ENCODE data around the gene KRTAP1-5.
"Not testable (repeated sequence)": the region's sequence is repeated elsewhere in the genome, so short reads cannot be mapped to it uniquely, and the experiment has no call there.

The KRTAP1-5 gene

DNA sequence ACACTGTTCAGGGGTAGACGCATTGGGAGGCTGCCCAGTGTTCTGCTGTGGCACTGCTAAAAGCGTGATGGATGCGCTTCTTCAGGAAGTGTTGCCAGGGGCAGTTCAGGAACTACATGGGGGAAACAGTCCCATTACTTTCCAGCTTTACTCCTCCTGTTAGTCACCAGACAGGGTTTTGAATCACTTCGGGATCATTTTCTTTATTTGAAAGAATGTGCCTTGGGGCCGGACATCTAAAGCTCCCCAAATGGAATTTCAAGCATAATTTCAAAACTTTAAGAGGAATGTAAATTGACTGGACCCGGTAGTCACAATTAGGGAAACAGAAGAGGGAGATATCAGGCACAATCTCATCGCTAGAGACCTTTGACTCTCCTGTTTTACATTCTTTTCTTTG, 21.4 kb upstream of the KRTAP1-5 start:
- DNase-seq (ENCODE audit: low read depth): peak; percentile 95

DNA sequence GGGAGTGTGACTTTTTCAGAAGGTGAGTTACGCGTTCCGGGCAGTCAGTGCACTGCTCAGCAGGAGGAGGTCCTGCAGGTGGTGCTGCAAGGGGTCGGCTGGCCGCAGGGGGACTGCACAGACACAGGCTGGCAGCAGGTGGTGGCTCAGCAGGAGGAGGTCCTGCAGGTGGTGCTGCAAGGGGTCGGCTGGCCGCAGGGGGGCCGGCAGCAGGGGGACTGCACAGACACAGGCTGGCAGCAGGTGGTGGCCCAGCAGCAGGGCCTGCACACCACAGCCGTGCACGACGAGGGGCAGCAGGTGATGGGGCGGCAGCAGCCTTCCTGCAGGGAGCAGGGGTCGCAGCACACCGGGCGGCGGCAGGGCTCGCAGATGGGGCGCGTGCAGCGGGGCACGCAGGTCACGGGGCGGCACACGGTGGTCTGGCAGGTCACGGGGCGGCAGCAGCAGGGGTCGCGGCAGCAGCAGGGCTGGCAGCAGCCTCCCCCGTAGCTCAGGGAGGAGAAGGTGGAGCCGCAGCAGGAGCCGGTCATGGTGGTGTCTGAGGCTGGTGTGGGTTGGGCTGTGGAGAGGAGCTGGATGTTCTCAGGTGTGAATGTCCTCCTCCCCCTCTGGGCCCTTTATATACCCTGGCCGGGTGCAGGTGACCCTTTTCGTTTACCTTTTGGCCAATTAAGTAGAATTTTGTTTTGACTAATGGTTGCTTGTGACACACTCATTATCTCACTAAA, 19.9 kb upstream of the KRTAP1-5 start, which contains the start of gene KRTAP2-1:
KRTAP2-1 (minus strand) TSS at position 582 of the 731 bp plus-strand sequence; CDS start at position 533, 49 bp downstream.
- not testable (repeated sequence) for DNase-seq (ENCODE audit: low read depth)

DNA sequence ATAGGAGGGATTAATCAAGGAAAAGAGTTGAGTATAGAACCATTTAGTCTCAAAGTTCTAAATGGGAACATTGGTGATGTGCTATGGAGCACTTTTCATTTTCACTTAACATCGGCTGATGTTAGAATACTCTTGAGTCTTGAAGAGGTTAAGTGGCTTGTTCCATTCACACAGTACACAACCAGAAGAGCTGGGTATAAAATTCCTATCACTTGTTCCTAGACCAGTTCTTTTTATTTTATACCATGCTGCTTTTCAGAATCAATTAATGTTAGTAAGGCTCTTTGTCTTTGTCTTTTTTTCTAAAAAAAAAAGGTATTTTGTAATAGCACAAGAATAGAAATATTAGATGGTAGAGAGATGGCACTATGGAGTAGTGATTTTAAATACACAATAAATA, 15.9 kb upstream of the KRTAP1-5 start:
- DNase-seq (ENCODE audit: low read depth): no peak

DNA sequence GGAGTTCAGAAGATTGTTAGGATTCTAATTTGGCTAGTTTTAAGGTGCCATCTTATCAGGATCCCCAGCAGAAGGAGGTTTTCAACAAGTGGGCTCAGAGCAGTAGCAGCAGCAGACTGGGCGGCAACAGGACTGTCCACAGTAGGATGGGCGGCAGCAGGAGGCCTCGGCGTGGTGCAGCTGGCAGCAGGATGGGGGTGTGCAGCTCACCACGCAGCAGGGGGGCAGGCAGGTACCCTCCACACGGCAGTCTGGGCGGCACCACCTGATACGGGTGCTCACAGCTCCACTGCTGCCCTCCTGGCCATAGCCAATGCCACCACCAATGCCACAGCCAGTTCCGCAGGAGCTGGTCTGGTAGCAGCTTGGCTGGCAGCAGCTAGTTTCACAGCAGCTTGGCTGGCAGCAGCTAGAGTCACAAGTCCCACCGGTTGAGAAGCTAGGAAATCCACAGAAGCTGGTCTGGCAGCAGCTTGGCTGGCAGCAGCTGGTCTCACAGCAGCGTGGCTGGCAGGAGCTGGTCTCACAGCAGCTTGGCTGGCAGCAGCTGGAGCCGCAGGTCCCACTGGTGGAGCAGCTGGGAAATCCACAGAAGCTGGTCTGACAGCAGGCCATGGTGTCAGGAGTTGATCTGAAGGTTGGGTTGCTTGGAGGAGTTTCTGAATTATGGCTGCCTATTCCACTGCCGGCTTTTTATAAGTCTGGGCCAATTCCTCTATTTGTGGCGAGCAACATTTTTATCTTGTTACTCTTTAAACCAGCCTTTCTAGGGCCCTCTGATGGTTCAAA, 14.0 kb upstream of the KRTAP1-5 start, which contains the start of gene KRTAP1-1:
KRTAP1-1 (minus strand) TSS at position 668 of the 789 bp plus-strand sequence; CDS start at position 615, 53 bp downstream.
- DNase-seq (ENCODE audit: low read depth): not testable (repeated sequence)

DNA sequence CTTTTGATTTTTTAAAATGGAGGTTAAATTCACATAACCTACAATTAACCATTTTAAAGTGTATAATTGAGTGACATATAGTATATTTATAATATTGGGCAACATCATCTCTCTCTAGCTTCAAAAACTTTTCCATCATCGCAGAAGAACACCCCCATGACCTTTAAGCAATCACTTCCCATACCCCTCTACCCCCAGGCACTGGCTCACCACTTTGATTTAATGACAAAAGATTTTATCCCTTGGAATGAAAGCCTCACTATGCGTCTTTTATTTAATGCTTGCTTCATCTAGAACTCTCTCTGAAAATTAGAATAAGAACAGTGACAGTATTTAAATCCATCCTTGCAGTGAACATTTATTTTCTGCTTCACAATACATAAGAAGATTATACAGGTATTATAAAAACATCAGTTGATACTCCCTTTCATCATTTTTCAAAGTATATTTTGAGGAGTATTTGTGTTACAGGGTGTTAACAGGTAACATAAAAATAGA, 10.9 kb upstream of the KRTAP1-5 start:
- no peak for DNase-seq (ENCODE audit: low read depth)

DNA sequence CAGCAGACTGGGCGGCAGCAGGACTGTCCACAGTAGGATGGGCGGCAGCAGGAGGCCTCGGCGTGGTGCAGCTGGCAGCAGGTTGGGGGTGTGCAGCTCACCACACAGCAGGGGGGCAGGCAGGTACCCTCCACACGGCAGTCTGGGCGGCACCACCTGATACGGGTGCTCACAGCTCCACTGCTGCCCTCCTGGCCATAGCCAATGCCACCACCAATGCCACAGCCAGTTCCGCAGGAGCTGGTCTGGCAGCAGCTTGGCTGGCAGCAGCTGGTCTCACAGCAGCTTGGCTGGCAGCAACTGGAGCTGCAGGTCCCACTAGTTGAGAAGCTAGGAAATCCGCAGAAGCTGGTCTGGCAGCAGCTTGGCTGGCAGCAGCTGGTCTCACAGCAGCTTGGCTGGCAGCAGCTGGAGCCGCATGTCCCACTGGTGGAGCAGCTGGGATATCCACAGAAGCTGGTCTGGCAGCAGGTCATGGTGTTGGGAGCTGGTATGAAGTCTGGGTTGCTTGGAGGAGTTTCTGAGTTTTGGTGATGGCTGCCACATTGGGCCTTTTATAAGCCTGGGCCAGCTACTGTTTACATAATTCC, 7.4 kb upstream of the KRTAP1-5 start, which contains the start of gene KRTAP1-3:
KRTAP1-3 (minus strand) TSS at position 529 of the 590 bp plus-strand sequence; CDS start at position 476, 53 bp downstream.
- not testable (repeated sequence) for DNase-seq (ENCODE audit: low read depth)

DNA sequence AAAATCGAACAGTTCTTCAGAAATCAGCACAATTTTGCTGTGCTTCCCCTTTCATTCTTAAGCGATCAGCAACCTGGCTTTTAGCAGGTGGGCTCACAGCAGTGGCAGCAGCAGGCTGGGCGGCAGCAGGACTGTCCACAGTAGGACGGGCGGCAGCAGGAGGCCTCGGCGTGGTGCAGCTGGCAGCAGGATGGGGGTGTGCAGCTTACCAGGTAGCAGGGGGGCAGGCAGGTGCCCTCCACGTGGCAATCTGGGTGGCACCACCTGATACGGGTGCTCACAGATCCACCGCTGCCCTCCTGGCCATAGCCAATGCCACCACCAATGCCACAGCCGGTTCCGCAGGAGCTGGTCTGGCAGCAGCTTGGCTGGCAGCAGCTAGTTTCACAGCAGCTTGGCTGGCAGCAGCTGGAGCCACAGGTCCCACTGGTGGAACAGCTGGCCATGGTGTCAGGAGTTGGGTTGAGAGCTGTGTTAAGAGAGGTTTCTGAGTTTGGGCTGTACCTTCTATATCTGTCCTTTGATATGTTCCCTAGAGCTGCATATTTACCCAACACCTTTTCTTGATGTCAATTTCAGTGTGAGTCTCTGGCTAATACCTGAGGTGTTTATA, 2.7 kb upstream of the KRTAP1-5 start, which contains the start of gene KRTAP1-4:
KRTAP1-4 (minus strand) TSS at position 563 of the 613 bp plus-strand sequence; CDS start at position 446, 117 bp downstream.
- no peak for DNase-seq (ENCODE audit: low read depth)

DNA sequence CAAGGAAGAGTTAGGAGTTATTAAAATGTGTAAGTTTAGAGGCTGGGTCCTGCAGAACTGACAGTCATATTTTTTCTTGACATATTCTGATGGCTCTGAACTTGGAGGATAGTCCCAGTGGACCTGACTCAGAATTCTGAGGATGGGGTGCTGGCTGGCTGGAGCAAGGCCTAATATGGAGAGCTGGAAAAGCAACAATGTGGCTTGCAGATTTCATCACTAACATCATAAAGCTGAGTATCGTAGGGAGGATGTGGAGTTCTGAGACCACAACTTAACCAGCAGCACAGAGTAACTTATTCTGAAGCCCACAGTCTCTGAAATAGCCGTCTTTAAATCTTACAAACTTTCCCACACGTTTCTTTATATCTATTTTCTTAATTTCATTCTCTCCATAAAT, 2.3 kb downstream of the KRTAP1-5 start:
- no peak for DNase-seq (ENCODE audit: low read depth)

DNA sequence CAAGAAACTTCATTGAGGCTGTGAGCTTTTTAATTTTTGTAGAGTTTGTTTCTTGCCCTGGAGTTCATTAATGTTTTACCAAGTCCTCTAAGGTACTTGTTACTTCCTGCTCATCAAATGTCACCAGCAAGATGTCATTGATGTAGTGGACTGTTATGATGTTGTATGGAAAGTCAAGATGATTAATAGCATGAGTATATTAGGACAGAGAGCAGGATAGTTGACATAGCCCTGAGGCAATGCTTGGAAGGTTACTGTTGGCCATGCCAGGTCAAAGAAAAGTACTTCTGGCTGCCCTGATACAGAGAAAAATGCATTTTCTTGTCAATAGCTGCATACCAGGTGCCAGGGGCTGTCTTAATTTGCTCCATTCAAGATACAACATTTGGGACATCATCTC, 6.7 kb downstream of the KRTAP1-5 start:
- no peak for DNase-seq (ENCODE audit: low read depth)

DNA sequence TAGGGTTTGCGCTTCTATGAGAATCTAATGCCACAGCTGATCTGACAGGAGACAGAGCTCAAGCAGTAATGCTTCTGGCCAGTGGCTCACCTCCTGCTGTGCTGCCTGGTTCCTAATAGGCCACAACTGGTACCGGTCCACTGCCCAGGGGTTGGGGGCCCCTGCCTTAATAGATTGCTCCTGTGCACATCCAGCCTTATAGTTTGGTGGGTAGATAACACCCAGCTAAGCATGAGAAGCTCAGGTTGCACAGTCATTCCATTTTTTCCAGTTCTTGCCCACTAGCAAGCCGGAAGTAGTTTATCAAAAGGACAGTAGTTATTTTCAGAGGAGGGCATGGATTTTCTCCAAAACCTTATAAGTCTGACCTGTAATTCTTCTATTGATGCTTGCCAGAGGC, 7.6 kb downstream of the KRTAP1-5 start:
- DNase-seq (ENCODE audit: low read depth): no peak

DNA sequence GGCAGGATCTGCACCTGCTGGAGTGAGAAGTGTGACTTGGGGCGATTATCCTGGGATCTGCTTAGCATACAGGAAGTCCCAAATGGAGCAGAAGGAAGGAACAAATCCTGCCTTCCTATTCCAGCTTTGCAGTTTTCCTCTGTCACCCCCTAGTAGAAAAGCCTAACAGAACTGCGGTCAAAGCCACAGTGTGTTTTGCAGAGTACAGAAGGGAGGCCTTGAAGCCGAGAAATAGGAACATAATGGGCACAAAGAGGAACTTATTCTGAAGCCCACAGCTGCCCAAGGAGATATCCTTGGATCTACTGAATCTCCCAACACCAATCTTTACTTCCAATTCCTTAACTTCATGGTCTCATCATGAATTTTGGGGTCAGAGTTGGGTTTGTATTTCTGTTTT, 8.5 kb downstream of the KRTAP1-5 start:
- DNase-seq (ENCODE audit: low read depth): no peak

DNA sequence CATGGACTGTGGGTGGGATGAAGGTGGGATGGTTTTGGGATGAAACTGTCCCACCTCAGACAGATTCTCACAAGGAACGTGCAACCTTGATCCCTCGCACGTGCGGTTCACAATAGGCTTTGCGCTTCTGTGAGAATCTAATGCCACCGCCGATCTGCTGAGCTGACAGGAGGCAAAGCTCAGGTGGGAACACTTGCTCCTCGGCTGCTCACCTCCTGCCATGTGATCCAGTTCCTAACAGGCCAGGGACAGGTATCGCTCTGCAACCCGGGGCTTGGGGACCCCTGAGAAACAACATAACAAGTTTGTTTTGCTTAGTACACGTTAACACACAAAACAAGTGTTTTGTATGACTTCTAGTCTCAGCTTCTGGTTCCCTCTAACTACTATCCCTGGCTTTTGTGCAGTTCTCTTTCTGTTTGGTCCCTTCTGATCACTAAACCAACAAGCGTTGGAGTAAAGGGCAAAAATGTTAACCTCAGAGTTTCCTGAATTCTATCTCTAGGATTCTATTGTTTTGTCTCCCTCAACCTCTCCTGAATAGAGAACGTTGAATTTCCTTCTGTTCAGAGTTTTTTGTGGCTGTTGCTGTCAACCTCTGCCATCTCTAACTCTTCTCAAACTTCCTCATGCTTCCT, 10.3 kb downstream of the KRTAP1-5 start:
- no peak for DNase-seq (ENCODE audit: low read depth)

DNA sequence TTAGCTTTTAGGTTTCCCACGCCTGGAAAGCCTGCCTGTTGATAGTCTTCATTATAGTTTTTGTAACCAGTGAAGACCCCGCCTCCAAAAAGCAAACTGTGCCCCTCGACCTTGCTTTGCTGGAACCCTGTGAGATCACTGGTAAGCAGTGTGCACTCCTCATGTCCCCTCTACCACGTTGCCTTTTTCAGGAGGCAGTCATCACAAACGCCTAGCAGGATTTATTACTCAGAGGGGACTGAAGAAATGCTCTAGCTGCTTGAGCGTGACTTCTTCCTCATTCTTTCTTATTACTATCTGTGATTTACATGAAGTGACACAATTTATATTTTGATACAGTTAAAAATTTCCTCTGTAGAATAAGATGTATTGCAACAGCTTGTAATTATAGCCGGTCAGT, 11.6 kb downstream of the KRTAP1-5 start:
- no peak for DNase-seq (ENCODE audit: low read depth)

DNA sequence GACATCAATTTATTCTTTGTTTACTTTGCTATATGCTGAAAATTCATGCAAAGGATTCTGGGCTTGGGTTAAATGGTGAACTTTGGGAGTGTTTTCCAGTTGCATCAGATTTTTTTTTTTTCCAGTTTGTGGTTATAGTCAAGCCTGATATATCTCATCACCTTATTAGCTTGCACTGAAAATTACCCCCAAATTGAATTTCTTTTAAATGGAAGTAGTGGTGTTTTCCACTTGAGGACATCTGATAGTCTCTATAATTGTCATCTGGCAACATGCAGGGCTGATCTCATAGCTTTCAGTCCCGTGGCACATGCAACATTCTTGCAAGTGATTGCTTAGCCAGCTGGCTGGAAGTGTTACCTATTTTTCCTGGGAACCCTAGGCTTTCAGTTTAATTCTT, 13.4 kb downstream of the KRTAP1-5 start:
- DNase-seq (ENCODE audit: low read depth): peak; percentile 33

DNA sequence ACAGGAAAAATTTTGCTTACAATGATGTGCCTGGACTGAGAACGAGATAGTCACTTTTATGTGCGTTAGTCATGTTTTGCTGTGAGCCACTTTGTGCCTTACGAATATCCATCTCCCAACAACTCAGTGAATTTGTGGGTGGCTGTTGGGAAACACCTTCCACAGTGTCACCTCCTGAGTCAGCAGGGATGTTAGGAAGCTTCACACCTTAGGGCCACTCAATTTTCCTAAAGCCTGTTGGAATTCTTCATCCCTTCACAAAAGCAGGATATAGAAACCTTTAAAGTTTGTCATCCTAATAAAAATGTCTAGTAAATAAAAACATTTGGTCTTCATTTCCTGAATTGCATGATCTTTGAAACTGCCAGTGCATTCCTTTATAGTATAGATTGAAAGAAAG, 13.8 kb downstream of the KRTAP1-5 start:
- DNase-seq (ENCODE audit: low read depth): peak; percentile 75

DNA sequence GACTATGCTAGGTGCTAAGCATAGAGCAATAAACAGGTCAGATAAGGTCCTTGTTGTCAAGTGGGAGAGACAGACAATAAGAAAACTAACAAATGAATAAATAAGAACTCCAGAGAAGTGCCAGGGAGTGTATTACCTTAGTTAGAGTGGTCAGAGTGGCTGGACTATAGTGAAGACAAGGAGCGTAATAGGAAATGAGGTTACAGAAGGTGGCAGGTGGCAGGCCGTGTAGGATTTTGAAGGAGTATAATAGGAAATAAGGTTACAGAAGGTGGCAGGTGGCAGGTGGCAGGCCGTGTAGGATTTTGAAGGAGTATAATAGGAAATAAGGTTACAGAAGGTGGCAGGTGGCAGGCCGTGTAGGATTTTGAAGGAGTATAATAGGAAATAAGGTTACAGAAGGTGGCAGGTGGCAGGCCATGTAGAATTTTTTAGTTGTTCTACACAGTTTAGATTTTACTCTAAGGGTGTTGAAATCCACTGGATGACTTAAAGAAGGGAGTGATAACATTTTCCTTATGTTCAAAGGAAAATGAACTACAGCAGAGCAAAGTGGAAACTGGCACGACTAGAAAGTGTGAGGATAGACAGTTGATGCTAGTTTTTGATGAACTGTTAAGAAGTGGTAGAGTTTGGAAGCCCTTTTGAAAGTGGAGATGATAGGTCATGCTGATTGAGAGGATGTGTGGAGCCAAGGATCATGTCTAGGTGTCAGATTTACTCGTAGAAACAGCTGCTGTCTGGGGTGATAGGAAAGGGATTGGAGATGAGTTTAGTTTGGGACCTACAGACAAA, 14.5 kb downstream of the KRTAP1-5 start:
- DNase-seq (ENCODE audit: low read depth): no peak

DNA sequence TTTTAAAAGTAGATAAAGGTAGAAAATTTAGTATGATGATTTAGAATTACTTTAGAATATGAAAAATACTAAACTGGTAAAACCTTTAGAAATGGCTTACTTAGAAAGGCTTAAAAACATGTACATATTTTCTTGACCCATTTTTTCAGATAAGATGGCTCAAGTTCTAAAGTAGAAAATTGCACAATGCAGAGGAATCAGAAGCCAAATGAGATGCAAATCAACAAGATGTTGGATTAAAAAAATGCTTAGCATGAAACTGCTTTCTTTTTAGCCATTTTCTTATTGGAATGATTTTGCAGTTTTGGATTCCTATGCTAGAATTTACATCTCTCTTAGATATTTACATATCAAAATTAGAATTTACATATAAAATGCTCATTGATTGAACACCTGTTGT, 16.6 kb downstream of the KRTAP1-5 start:
- DNase-seq (ENCODE audit: low read depth): no peak

DNA sequence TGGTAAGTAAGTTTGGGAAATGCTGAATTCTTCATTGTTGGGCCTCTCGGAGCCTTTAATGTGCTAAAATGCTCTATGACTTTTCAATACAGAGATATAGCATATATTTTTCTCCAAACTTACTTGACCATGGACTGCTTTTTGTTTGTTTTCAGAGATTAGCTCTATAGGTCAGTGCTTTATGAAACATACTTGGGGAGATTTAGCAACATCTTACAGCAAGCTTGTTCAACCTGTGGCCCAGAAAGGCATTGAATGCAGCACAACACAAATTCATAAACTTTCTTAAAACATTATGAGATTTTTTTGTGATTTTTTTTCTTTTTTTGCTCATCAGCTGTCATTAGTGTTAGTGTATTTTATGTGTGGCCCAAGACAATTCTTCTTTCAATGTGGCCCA, 17.1 kb downstream of the KRTAP1-5 start:
- no peak for DNase-seq (ENCODE audit: low read depth)

DNA sequence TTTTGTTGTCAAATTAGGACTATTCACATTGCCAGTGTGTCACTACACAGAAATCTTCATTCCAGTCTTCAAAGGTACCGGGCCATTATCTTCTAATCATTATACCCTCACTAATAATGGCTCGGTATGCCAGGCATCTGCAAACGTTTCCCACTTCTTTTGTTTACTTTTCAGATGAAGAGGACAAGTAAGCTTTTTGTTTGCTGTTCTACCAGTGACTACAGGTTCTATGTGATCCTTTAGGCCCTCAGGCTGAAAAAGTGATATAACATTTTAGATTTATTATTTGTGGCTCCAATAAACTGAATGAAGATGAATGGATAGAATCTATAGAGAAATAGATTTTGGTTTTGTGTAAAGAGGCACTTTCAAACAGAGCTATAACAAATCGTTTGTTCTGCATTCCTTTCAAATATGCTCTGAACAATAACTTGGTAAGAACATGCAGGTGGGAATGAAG, 17.7 kb downstream of the KRTAP1-5 start:
- DNase-seq (ENCODE audit: low read depth): no peak

DNA sequence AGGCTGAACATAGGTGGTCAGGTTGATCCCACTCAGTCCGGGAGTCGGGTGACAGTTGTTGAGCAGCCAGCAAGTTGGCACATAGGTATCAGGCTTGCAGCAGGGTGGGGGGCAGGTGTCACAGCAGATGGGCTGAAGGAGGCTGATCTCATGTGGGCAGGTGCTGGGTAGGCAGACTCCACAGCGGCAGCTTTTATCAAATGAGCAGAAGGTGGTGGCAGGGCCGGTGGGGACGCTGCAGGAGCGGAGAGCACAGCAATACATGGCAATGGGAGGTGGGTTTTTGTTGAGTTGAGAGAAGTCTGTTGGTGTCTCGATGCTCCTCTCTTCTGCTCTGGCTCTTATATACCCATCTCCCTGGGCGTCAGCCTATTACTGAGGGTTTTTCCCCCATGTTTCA, 18.2 kb downstream of the KRTAP1-5 start, which contains the start of gene KRTAP3-1:
KRTAP3-1 (minus strand) TSS at position 318 of the 400 bp plus-strand sequence; CDS start at position 264, 54 bp downstream.
- DNase-seq (ENCODE audit: low read depth): no peak

Data from ELR (cell line).